ENCODE results near the gene SLCO2A1. TPM values are rescaled to one million over a fixed set of nuclear protein-coding genes. Genes with fewer than 3 reads are reported as not detected.

SLCO2A1 gene
- total and polyA plus RNA-seq, 2 of the 4 experiments (the other 2 are of a cell fraction) = under 0.01 to 1.5 TPM

- H4K91ac ChIP-seq (ENCODE audit: insufficient read depth, low read depth, low read length) = no peak overlapping the region
- dilution Hi-C loops (cut with HindIII; ENCODE audit: low sequenced_read_pairs, unreplicated experiment) = no loop called here
- no peaks in the 10 kb centered on the region for H3K9me1 ChIP-seq (ENCODE audit: insufficient read depth, low read length)
- H3K56ac ChIP-seq (ENCODE audit: extremely low read depth, insufficient read depth, low read length) = no peak overlapping the region
- no peak overlapping the region for H4K8ac ChIP-seq (ENCODE audit: low read depth in 2 of 2, low read length in 2 of 2)
- ChIA-PET POLR2A (ENCODE audit: unreplicated experiment) (no interaction called here), CTCF (no interaction called here)
- in situ Hi-C loops (cut with MboI; ENCODE audit: low sequenced_read_pairs) = no loop called here
- H2BK20ac ChIP-seq (ENCODE audit: low read depth, low read length) = no peak overlapping the region
- no peak overlapping the region for H3K9ac ChIP-seq (ENCODE audit: low read depth, low read length)
- no peaks in the 10 kb centered on the region for H3K79me1 ChIP-seq (ENCODE audit: low read depth in 1 of 2, low read length in 2 of 2)
- peaks cover 40% of the 10 kb centered on the region for H3K27me3 ChIP-seq (ENCODE audit: control insufficient read depth, insufficient read depth, low read length)
- H3K14ac ChIP-seq (replicated peaks; ENCODE audit: low read depth, low read length) = no peak overlapping the region
- no peak overlapping the region for H2BK15ac ChIP-seq (ENCODE audit: low read depth, low read length)
- no peak overlapping the region for H4K5ac ChIP-seq (ENCODE audit: low read depth, low read length)
- H3K36me3 ChIP-seq (ENCODE audit: control insufficient read depth, insufficient read depth, low read length) = no peaks in the 10 kb centered on the region
- intact Hi-C loops (cut with micrococcal nuclease) = no loop called here
- ATAC-seq (ENCODE audit: low read depth) (no peak), DNase-seq (no peak)
- H2AFZ ChIP-seq (replicated peaks; ENCODE audit: low read length, poor library complexity) = no peak overlapping the region
- H2BK5ac ChIP-seq (ENCODE audit: low read depth, low read length, poor library complexity, severe bottlenecking) = no peak overlapping the region
- no peak overlapping the region for H3K4me3 ChIP-seq (ENCODE audit: insufficient read depth, low read depth, low read length)
- no TSS peak for BruUV-seq (replicated peaks)
- TF ChIP-seq RAD21 (IDR thresholded peaks at IDR 0.05; ENCODE audit: low read length) (no peak), CHD1 (IDR thresholded peaks at IDR 0.05; ENCODE audit: low read depth, low read length) (no peak), FOS (IDR thresholded peaks at IDR 0.05; ENCODE audit: low read depth, low read length) (no peak), BHLHE40 (IDR thresholded peaks at IDR 0.05; ENCODE audit: low read depth, low read length) (no peak), ELK1 (IDR thresholded peaks at IDR 0.05; ENCODE audit: borderline replicate concordance, low read depth, low read length) (no peak), RFX5 (IDR thresholded peaks at IDR 0.05; ENCODE audit: low read depth, low read length) (no peak), MXI1 (IDR thresholded peaks at IDR 0.05; ENCODE audit: borderline replicate concordance, low read depth, low read length) (no peak), NFE2L2 (IDR thresholded peaks at IDR 0.05; ENCODE audit: low read depth, low read length) (no peak), RCOR1 (IDR thresholded peaks at IDR 0.05; ENCODE audit: insufficient replicate concordance, low read length) (no peak), POLR2A (IDR thresholded peaks at IDR 0.05; ENCODE audit: low read depth, low read length) (no peak), CTCF (conservative IDR thresholded peaks at IDR 0.05; ENCODE audit: low read depth, low read length) (no peak), SMC3 (IDR thresholded peaks at IDR 0.05; ENCODE audit: low read depth, low read length) (no peak), MAFK (IDR thresholded peaks at IDR 0.05; ENCODE audit: low read depth, low read length) (no peak)
- H4K20me1 ChIP-seq (ENCODE audit: insufficient read depth, low read length) = no peaks in the 10 kb centered on the region
- H2BK120ac ChIP-seq (ENCODE audit: low read depth, low read length) = no peak overlapping the region
- no peak overlapping the region for H3K4me2 ChIP-seq (ENCODE audit: low read depth, low read length)
- H3K9me3 ChIP-seq (ENCODE audit: control insufficient read depth, insufficient read depth, low read length) = no peaks in the 10 kb centered on the region
- H3K4ac ChIP-seq (ENCODE audit: low read depth, low read length) = no peak overlapping the region
- no peak overlapping the region for H3K23ac ChIP-seq (ENCODE audit: low read depth, low read length)
- no peaks in the 10 kb centered on the region for H3K4me1 ChIP-seq (ENCODE audit: control insufficient read depth, insufficient read depth, low read length)
- no peak overlapping the region for H3K27ac ChIP-seq (ENCODE audit: insufficient read depth, low read length)
- H3K18ac ChIP-seq (ENCODE audit: low read depth, low read length) = no peak overlapping the region
- H2AK5ac ChIP-seq (ENCODE audit: low read depth, low read length) = no peak overlapping the region
- no peak overlapping the region for H2AK9ac ChIP-seq (replicated peaks; ENCODE audit: low read depth, low read length, poor library complexity)
Measured at GRCh38 chr3:133899311-133899710, 130.4 kb downstream of the SLCO2A1 start.
